GM12878 (cell line): ENCODE results near the gene SULT2B1. TPM values are rescaled to one million over a fixed set of nuclear protein-coding genes. Genes with fewer than 3 reads are reported as not detected.
"Not testable (repeated sequence)": the region's sequence is repeated elsewhere in the genome, so short reads cannot be mapped to it uniquely, and the experiment has no call there.

Experiments
- ATAC-seq: fragments of 200-7000 bp; cut with Tn5 transposase; 3 replicates; pipeline ENCODE4 v1.9.1; 2020; ENCODE audit warnings: mild to moderate bottlenecking, moderate library complexity
- BruUV-seq: library from RNA; stranded (reverse); fragments of 400-500 nt; replicated peaks from 2 replicates; lab custom pipeline; 2021; lab: Mats Ljungman, UMichigan
- CTCF ChIA-PET: fragments of 300-600 bp; sonication (Branson Sonifier 250); formaldehyde crosslinking; extraction: SDS; loops from one replicate; lab custom pipeline; 2021; ENCODE audit warnings: inconsistent platforms; lab: Yijun Ruan, JAX
- POLR2A ChIA-PET: fragments of 350-600 bp; formaldehyde crosslinking; extraction: SDS; loops from one replicate; lab custom pipeline; 2021; ENCODE audit warnings: inconsistent platforms; lab: Charles Lee
- RAD21 ChIA-PET: fragments of 300-600 bp; sonication (Branson Sonifier 250); formaldehyde crosslinking; loops from one replicate; lab custom pipeline; 2023; ENCODE audit warnings: antibody characterized with exemption; ENCODE audit not compliant: unreplicated experiment; lab: Charles Lee
- SMC1A ChIA-PET: fragments of 300-600 bp; sonication (Branson Sonifier 250); formaldehyde crosslinking; loops from one replicate; lab custom pipeline; 2023; ENCODE audit not compliant: unreplicated experiment, uncharacterized antibody; lab: Charles Lee
- DNase-seq: peaks from one replicate; pipeline ENCODE4 v3.0.0-alpha.2; 2011; ENCODE audit warnings: low read depth, low spot score
- FAIRE-seq: peaks from 3 replicates; lab custom pipeline; 2011; peaks lifted over from hg19 to GRCh38; lab: Jason Lieb, UNC
- H2AFZ ChIP-seq: 2 replicates; pipeline ENCODE4 v1.6.0; 2011; ENCODE audit warnings: low read depth, low read length, control low read depth; ENCODE audit not compliant: control insufficient read depth
- H3K27ac ChIP-seq: 2 replicates; pipeline ENCODE4 v1.5.1; 2011; ENCODE audit warnings: control low read depth; ENCODE audit not compliant: control insufficient read depth, insufficient read depth
- H3K27me3 ChIP-seq, 2 experiments: replicated peaks in 1 of 2; 2 replicates each; pipeline versions ENCODE4 v1.6.0 to v1.6.1; 2011; ENCODE audit warnings: low read length in 1 of 2; ENCODE audit not compliant: control insufficient read depth in 2 of 2, insufficient read depth in 2 of 2
- H3K36me3 ChIP-seq, 2 experiments: 2 replicates each; pipeline ENCODE4 v1.5.1; 2011; ENCODE audit warnings: low read length in 1 of 2; ENCODE audit not compliant: control insufficient read depth in 2 of 2, insufficient read depth in 2 of 2
- H3K4me1 ChIP-seq: 2 replicates; pipeline ENCODE4 v1.6.1; 2011; ENCODE audit warnings: mild to moderate bottlenecking, low read length, moderate library complexity, mixed read lengths; ENCODE audit not compliant: control insufficient read depth, insufficient read depth
- H3K4me2 ChIP-seq: 2 replicates; pipeline ENCODE4 v1.6.0; 2011; ENCODE audit warnings: control low read depth; ENCODE audit not compliant: control insufficient read depth, insufficient read depth
- H3K4me3 ChIP-seq: fragments of 200-600 bp; sonication (generic); 2 replicates; pipeline ENCODE4 v1.5.1; 2016
- H3K79me2 ChIP-seq: 2 replicates; pipeline ENCODE4 v1.6.0; 2011; ENCODE audit warnings: low read length; ENCODE audit not compliant: control insufficient read depth, insufficient read depth
- H3K9ac ChIP-seq: 2 replicates; pipeline ENCODE4 v1.8.0; 2011; ENCODE audit warnings: low read length, control low read depth, mixed read lengths; ENCODE audit not compliant: control insufficient read depth, insufficient read depth
- H3K9me3 ChIP-seq: replicated peaks from 3 replicates; pipeline ENCODE4 v1.5.1; 2011; ENCODE audit warnings: mild to moderate bottlenecking, low read length; ENCODE audit not compliant: control insufficient read depth, insufficient read depth
- H4K20me1 ChIP-seq: 2 replicates; pipeline ENCODE4 v1.6.0; 2011; ENCODE audit not compliant: control insufficient read depth, insufficient read depth
- BMI1 ChIP-seq: fragments of 450-650 bp; IDR thresholded peaks from 2 replicates; pipeline ENCODE4 v1.6.1; 2016; ENCODE audit warnings: mild to moderate bottlenecking, moderate library complexity, borderline replicate concordance
- CBFB ChIP-seq: IDR thresholded peaks from 2 replicates; pipeline ENCODE4 v1.6.1; 2016; ENCODE audit warnings: antibody characterized with exemption, low read depth
- EGR1 ChIP-seq, 2 experiments: IDR thresholded peaks; 1 replicate in 1 of 2; 2 replicates in 1 of 2; pipeline ENCODE4 v1.6.1; 2011 to 2012; ENCODE audit warnings: low read depth in 2 of 2, low read length in 2 of 2, borderline replicate concordance in 1 of 2, mild to moderate bottlenecking in 1 of 2, moderate library complexity in 1 of 2
- EP300 ChIP-seq, 2 experiments: fragments of 150-350 bp in 1 of 2; IDR thresholded peaks; 2 replicates each; pipeline ENCODE4 v1.6.1; 2011 to 2012; ENCODE audit warnings: low read depth in 2 of 2, low read length in 2 of 2, borderline replicate concordance in 1 of 2, improper control_type of control experiment in 1 of 2, inconsistent platforms in 1 of 2; ENCODE audit not compliant: control insufficient read depth in 1 of 2
- FOS ChIP-seq: IDR thresholded peaks from 3 replicates; pipeline ENCODE4 v1.6.1; 2011; ENCODE audit warnings: borderline replicate concordance; ENCODE audit not compliant: insufficient read length; ENCODE audit errors: extremely low read depth
- FOXM1 ChIP-seq: IDR thresholded peaks from 2 replicates; pipeline ENCODE4 v1.6.1; 2012; ENCODE audit warnings: low read depth, mild to moderate bottlenecking, inconsistent platforms, low read length, moderate library complexity
- KAT2A ChIP-seq: conservative IDR thresholded peaks from 2 replicates; pipeline ENCODE4 v1.6.1; 2011; ENCODE audit warnings: low read depth, low read length; ENCODE audit not compliant: control insufficient read depth
- KDM1A ChIP-seq: fragments of 200-600 bp; sonication (generic); IDR thresholded peaks from 2 replicates; pipeline ENCODE4 v1.6.1; 2016; ENCODE audit warnings: borderline replicate concordance
- KLF5 ChIP-seq: fragments of 450-650 bp; IDR thresholded peaks from 2 replicates; pipeline ENCODE4 v1.6.1; 2014; ENCODE audit warnings: mild to moderate bottlenecking; ENCODE audit not compliant: partially characterized antibody
- NFYA ChIP-seq: IDR thresholded peaks from 2 replicates; pipeline ENCODE4 v1.6.1; 2011; ENCODE audit warnings: low read depth, mild to moderate bottlenecking, low read length, improper control_type of control experiment, borderline replicate concordance
- NR2F1 ChIP-seq: fragments of 450-650 bp; conservative IDR thresholded peaks from 2 replicates; pipeline ENCODE4 v1.6.1; 2017; ENCODE audit warnings: mild to moderate bottlenecking
- RAD51 ChIP-seq: fragments of 450-650 bp; IDR thresholded peaks from 2 replicates; pipeline ENCODE4 v1.6.1; 2016; ENCODE audit warnings: moderate library complexity, mild to moderate bottlenecking, inconsistent platforms
- RBBP5 ChIP-seq: fragments of 200-600 bp; sonication (generic); conservative IDR thresholded peaks from 2 replicates; pipeline ENCODE4 v1.6.1; 2016
- STAT1 ChIP-seq: fragments of 450-650 bp; conservative IDR thresholded peaks from 2 replicates; pipeline ENCODE4 v1.6.1; 2014; ENCODE audit warnings: antibody characterized with exemption, mild to moderate bottlenecking
- YY1 ChIP-seq: IDR thresholded peaks from 2 replicates; pipeline ENCODE4 v1.6.1; 2011; ENCODE audit warnings: low read depth, mild to moderate bottlenecking, low read length
- WGBS: methylation state at CpG from one replicate; pipeline ENCODE4 v1.1.6; 2016; ENCODE audit warnings: low lambda C conversion rate; ENCODE audit not compliant: insufficient replicate concordance, insufficient coverage; ENCODE audit errors: missing lambda C conversion rate; 5-methylcytosine and 5-hydroxymethylcytosine counted together
- in situ Hi-C: fragments of 300-500 bp; cut with MboI; formaldehyde crosslinking; loops from 9 replicates; pipeline ENCODE4 v1.14.3; 2018; ENCODE audit warnings: mixed read lengths
- intact Hi-C: fragments of 100-400 bp; cut with micrococcal nuclease; formaldehyde crosslinking; loops from one replicate; pipeline ENCODE4 v1.14.2; 2022; ENCODE audit not compliant: unreplicated experiment
- polyA plus RNA-seq, 11 experiments: library from polyadenylated mRNA; depleted of rRNA in 4 of 11; unstranded in 6 of 11; stranded (reverse) in 5 of 11; fragments of >200 nt; fragmentation: Nextera tagmentation in 4 of 11; fragmentation: Illumina TruSeq in 1 of 11; extraction: Ambion mirVana in 4 of 11; extraction: Trizol in 1 of 11; gene quantifications; 1 replicate in 1 of 11; 2 replicates in 10 of 11; pipeline versions ENCODE4 v1.2.1 to v1.2.3, GENCODE V29; 2011 to 2016; ENCODE audit warnings: inconsistent platforms in 2 of 11, missing spikeins in 2 of 11, low read depth in 1 of 11
- total RNA-seq, 4 experiments: library from RNA; depleted of rRNA in 3 of 4; stranded (reverse); fragments of >200 nt in 3 of 4; fragmentation: Illumina TruSeq in 1 of 4; extraction: Trizol in 1 of 4; gene quantifications; 2 replicates each; pipeline versions ENCODE4 v1.2.1 to v1.2.3, GENCODE V29; 2013 to 2021
- TF ChIP-seq, protein P1 (sequence below): fragments of 450-650 bp; IDR thresholded peaks from 2 replicates; pipeline ENCODE4 v1.6.1; 2016; ENCODE audit warnings: mild to moderate bottlenecking

SULT2B1 gene
- total and polyA plus RNA-seq, 10 of the 15 experiments (the other 5 are each of a cell fraction or from before 2014, with no cell fraction given), result 0.11 to 0.14 TPM; not detected in 8

DNA sequence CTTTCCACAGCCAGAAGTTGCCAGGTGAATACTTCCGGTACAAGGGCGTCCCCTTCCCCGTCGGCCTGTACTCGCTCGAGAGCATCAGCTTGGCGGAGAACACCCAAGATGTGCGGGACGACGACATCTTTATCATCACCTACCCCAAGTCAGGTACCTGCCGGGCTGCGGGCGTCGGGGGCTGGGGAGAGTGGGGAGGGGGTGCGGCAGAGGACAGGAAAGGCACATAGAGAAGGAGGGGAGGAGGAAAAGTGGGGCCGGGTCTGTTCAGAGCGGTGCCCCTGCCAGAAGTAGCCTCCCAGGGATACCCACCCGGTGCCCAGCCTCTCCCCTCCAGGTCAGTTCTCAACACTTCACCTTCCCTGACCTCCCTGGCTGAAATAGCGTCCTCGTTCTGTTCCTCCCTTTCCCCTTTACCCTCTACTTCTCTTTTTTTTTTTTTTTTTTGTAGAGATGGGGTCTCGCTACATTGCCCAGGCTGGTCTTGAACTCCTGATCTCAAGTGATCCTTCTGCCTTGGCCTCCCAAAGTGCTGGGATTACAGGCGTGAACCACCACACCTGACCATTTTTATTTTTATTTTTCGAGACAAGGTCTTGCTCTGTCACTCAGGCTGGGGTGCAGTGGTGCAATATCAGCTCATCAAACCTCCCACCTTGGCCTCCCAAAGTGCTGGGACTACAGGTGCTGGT lies 24.1 kb downstream of the SULT2B1 start:
- H4K20me1 ChIP-seq, result no peaks in the 10 kb centered on the region
- in situ Hi-C loops, result no loop called here
- no peak overlapping the region for H3K4me2 ChIP-seq
- no peak overlapping the region for H3K9ac ChIP-seq
- BruUV-seq, result no TSS peak
- 76% methylated on average over 19 of the region's 23 CpGs for WGBS
- DNase-seq (no peak), ATAC-seq (no peak), FAIRE-seq (no peak)
- CTCF ChIA-PET, result interaction anchor here (0.8 to 3.0 kb wide), 2 partner anchors 8 to 70 kb away, joined by 3 to 14 read pairs; no protein-coding TSS in a partner anchor
- H3K9me3 ChIP-seq, result no peaks in the 10 kb centered on the region
- no peaks in the 10 kb centered on the region for H3K27me3 ChIP-seq
- RAD21 ChIA-PET, result no interaction called here
- no peaks in the 10 kb centered on the region for H3K79me2 ChIP-seq
- H2AFZ ChIP-seq, result no peak overlapping the region
- H3K36me3 ChIP-seq, result no peaks in the 10 kb centered on the region
- TF ChIP-seq YY1 (no peak), NFYA (no peak), KLF5 (no peak), EP300 (IDR thresholded peaks at IDR 0.05; ENCODE audit: borderline replicate concordance in 1 of 2, control insufficient read depth in 1 of 2, low read depth in 2 of 2, low read length in 2 of 2) (no peak), KAT2A (no peak), KDM1A (no peak), EGR1 (IDR thresholded peaks at IDR 0.05; ENCODE audit: borderline replicate concordance in 1 of 2, low read depth in 2 of 2, low read length in 2 of 2) (no peak), FOS (no peak), FOXM1 (no peak), RAD51 (no peak), RBBP5 (no peak), NR2F1 (no peak), STAT1 (no peak), BMI1 (no peak), CBFB (no peak)
- TF ChIP-seq, protein P1, sequence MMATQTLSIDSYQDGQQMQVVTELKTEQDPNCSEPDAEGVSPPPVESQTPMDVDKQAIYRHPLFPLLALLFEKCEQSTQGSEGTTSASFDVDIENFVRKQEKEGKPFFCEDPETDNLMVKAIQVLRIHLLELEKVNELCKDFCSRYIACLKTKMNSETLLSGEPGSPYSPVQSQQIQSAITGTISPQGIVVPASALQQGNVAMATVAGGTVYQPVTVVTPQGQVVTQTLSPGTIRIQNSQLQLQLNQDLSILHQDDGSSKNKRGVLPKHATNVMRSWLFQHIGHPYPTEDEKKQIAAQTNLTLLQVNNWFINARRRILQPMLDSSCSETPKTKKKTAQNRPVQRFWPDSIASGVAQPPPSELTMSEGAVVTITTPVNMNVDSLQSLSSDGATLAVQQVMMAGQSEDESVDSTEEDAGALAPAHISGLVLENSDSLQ, result no peak
- H3K4me1 ChIP-seq, result no peaks in the 10 kb centered on the region
- SMC1A ChIA-PET, result no interaction called here
- no peak overlapping the region for H3K4me3 ChIP-seq
- intact Hi-C loops, result no loop called here
- POLR2A ChIA-PET, result interaction anchor here (0.6 kb wide), 1 partner anchor 135 kb away, joined by 3 read pairs; no protein-coding TSS in a partner anchor
- no peak overlapping the region for H3K27ac ChIP-seq

DNA sequence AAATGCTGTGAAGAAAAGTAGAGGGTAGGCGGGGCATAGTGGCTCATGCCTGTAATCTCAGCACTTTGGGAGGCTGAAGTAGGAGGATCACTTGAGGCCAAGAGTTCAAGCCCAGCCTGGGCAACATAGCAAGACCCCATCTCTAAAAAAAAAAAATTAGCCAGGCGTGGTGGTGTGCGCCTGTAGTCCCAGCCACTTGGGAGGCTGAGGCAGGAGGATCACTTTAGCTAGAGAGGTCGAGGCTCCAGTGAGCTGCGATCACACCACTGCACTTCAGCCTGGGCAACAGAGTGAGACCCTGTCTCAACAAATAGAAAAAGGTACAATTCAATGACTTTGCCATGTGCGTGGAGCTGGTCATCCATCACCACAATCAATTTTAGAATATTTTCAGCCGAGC lies 25.9 kb downstream of the SULT2B1 start:
- POLR2A ChIA-PET, result not testable (repeated sequence)

More for the DNA sequence above, 25.9 kb downstream of the SULT2B1 start:
- H3K9me3 ChIP-seq, H3K4me2 ChIP-seq, H2AFZ ChIP-seq, H3K79me2 ChIP-seq, FAIRE-seq, intact Hi-C loops, H3K27me3 ChIP-seq, H3K4me3 ChIP-seq, ATAC-seq, H4K20me1 ChIP-seq, H3K27ac ChIP-seq, DNase-seq, H3K4me1 ChIP-seq, BruUV-seq, in situ Hi-C loops, H3K36me3 ChIP-seq, H3K9ac ChIP-seq, SMC1A ChIA-PET: not testable (repeated sequence)
- RAD21 ChIA-PET, result interaction anchor here (0.8 kb wide), 1 partner anchor 72 kb away, joined by 4 read pairs; no protein-coding TSS in a partner anchor
- 75% methylated on average over 7 of the region's 7 CpGs for WGBS
- CTCF ChIA-PET, result interaction anchor here (1.3 kb wide), 1 partner anchor 264 kb away, joined by 4 read pairs; no protein-coding TSS in a partner anchor
